ENCODE measurements around the gene NOTCH1. TPM values are rescaled to one million over a fixed set of nuclear protein-coding genes. Genes with fewer than 3 reads are reported as not detected.
A peak's percentile ranks its signal among the peaks of the same experiment; 100 is the strongest.

Gene NOTCH1
- total RNA-seq, 1 experiment from 2014 or later = 95.6 TPM

GRCh38 chr9:136483589-136484152 lies 62.2 kb downstream of the NOTCH1 start (continued):
- peak; percentile 84; the same call in 1 of the 2 replicates for TF ChIP-seq CBFB (CRISPR knock-in tag; IDR thresholded peaks at IDR 0.05; ENCODE audit: low read depth)
- TF ChIP-seq E2F4 (CRISPR knock-in tag; IDR thresholded peaks at IDR 0.05; ENCODE audit: borderline replicate concordance, low read depth) = no peak
- TF ChIP-seq, protein P1, sequence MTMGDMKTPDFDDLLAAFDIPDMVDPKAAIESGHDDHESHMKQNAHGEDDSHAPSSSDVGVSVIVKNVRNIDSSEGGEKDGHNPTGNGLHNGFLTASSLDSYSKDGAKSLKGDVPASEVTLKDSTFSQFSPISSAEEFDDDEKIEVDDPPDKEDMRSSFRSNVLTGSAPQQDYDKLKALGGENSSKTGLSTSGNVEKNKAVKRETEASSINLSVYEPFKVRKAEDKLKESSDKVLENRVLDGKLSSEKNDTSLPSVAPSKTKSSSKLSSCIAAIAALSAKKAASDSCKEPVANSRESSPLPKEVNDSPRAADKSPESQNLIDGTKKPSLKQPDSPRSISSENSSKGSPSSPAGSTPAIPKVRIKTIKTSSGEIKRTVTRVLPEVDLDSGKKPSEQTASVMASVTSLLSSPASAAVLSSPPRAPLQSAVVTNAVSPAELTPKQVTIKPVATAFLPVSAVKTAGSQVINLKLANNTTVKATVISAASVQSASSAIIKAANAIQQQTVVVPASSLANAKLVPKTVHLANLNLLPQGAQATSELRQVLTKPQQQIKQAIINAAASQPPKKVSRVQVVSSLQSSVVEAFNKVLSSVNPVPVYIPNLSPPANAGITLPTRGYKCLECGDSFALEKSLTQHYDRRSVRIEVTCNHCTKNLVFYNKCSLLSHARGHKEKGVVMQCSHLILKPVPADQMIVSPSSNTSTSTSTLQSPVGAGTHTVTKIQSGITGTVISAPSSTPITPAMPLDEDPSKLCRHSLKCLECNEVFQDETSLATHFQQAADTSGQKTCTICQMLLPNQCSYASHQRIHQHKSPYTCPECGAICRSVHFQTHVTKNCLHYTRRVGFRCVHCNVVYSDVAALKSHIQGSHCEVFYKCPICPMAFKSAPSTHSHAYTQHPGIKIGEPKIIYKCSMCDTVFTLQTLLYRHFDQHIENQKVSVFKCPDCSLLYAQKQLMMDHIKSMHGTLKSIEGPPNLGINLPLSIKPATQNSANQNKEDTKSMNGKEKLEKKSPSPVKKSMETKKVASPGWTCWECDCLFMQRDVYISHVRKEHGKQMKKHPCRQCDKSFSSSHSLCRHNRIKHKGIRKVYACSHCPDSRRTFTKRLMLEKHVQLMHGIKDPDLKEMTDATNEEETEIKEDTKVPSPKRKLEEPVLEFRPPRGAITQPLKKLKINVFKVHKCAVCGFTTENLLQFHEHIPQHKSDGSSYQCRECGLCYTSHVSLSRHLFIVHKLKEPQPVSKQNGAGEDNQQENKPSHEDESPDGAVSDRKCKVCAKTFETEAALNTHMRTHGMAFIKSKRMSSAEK (CRISPR knock-in tag; IDR thresholded peaks at IDR 0.05; ENCODE audit: borderline replicate concordance) = no peak
- peak; percentile 31; the same call in 1 of the 2 replicates for TF ChIP-seq USF2 (CRISPR knock-in tag; IDR thresholded peaks at IDR 0.05)
- TF ChIP-seq FOXK1 (CRISPR knock-in tag; IDR thresholded peaks at IDR 0.05) = peak; percentile 73; the same call in 1 of the 2 replicates
- 0 out of 2 replicates have a peak, but pooled peaks have one; percentile 33 for TF ChIP-seq CREM (CRISPR knock-in tag; IDR thresholded peaks at IDR 0.05)
- TF ChIP-seq, protein P2, sequence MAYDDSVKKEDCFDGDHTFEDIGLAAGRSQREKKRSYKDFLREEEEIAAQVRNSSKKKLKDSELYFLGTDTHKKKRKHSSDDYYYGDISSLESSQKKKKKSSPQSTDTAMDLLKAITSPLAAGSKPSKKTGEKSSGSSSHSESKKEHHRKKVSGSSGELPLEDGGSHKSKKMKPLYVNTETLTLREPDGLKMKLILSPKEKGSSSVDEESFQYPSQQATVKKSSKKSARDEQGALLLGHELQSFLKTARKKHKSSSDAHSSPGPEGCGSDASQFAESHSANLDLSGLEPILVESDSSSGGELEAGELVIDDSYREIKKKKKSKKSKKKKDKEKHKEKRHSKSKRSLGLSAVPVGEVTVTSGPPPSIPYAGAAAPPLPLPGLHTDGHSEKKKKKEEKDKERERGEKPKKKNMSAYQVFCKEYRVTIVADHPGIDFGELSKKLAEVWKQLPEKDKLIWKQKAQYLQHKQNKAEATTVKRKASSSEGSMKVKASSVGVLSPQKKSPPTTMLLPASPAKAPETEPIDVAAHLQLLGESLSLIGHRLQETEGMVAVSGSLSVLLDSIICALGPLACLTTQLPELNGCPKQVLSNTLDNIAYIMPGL (CRISPR knock-in tag; IDR thresholded peaks at IDR 0.05) = 0 out of 2 replicates have a peak, but pooled peaks have one; percentile 43

- Mint-ChIP-seq H3K27ac (peak within 1 kb of the TSS; percentile 98), H3K4me3 (peak within 1 kb of the TSS; percentile 87), H3K4me1 (peaks cover 15% of the 10 kb centered on the region), H3K9me3 (no peaks in the 10 kb centered on the region), H3K27me3 (ENCODE audit: low read depth) (no peaks in the 10 kb centered on the region), H3K36me3 (peaks cover 8% of the 10 kb centered on the region; the same call in 1 of the 2 replicates)
- ATAC-seq (peak; percentile 78), DNase-seq (ENCODE audit: low spot score) (peak; percentile 99)
- CTCF ChIA-PET = interaction anchor here (0.8 to 9.1 kb wide), 11 partner anchors 43 to 305 kb away, joined by 3 to 163 read pairs (median 13); no protein-coding TSS in a partner anchor
- POLR2A ChIA-PET = no interaction called here
- TF ChIP-seq NR1H2 (CRISPR knock-in tag; IDR thresholded peaks at IDR 0.05) (no peak), NFE2L1 (CRISPR knock-in tag; IDR thresholded peaks at IDR 0.05) (0 out of 2 replicates have a peak, but pooled peaks have one; percentile 61), AR (CRISPR knock-in tag; IDR thresholded peaks at IDR 0.05) (no peak), CREB1 (CRISPR knock-in tag; IDR thresholded peaks at IDR 0.05) (0 out of 2 replicates have a peak, but pooled peaks have one; percentile 21), CREM (CRISPR knock-in tag; IDR thresholded peaks at IDR 0.05) (peak; percentile 95), GABPB1 (CRISPR knock-in tag; IDR thresholded peaks at IDR 0.05) (peak; percentile 71; the same call in 1 of the 2 replicates)
- TF ChIP-seq, protein P3, sequence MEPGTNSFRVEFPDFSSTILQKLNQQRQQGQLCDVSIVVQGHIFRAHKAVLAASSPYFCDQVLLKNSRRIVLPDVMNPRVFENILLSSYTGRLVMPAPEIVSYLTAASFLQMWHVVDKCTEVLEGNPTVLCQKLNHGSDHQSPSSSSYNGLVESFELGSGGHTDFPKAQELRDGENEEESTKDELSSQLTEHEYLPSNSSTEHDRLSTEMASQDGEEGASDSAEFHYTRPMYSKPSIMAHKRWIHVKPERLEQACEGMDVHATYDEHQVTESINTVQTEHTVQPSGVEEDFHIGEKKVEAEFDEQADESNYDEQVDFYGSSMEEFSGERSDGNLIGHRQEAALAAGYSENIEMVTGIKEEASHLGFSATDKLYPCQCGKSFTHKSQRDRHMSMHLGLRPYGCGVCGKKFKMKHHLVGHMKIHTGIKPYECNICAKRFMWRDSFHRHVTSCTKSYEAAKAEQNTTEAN (CRISPR knock-in tag; IDR thresholded peaks at IDR 0.05) = 0 out of 2 replicates have a peak, but pooled peaks have one; percentile 53
- TF ChIP-seq, protein P4, sequence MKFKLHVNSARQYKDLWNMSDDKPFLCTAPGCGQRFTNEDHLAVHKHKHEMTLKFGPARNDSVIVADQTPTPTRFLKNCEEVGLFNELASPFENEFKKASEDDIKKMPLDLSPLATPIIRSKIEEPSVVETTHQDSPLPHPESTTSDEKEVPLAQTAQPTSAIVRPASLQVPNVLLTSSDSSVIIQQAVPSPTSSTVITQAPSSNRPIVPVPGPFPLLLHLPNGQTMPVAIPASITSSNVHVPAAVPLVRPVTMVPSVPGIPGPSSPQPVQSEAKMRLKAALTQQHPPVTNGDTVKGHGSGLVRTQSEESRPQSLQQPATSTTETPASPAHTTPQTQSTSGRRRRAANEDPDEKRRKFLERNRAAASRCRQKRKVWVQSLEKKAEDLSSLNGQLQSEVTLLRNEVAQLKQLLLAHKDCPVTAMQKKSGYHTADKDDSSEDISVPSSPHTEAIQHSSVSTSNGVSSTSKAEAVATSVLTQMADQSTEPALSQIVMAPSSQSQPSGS (CRISPR knock-in tag; IDR thresholded peaks at IDR 0.05; ENCODE audit: borderline replicate concordance, low read depth) = no peak
These were observed 62.9 kb downstream of the NOTCH1 start, which contains the start of gene SEC16A for GRCh38 chr9:136482793-136483588. Gene SEC16A (minus strand): TSS chr9:136483040. CDS start chr9:136477615, 5,425 bp downstream.

Measured in WTC11 (cell line).